Mammary epithelial cell (primary cell): ENCODE measurements around the gene PLD1.

Source experiments
- EZH2 ChIP-seq: IDR thresholded peaks from 2 replicates; pipeline ENCODE4 v1.6.1; 2012; ENCODE audit warnings: low read length, inconsistent platforms, borderline replicate concordance
- TF ChIP-seq, protein P1 (sequence below), 2 donors: IDR thresholded peaks in 1 of 2; conservative IDR thresholded peaks in 1 of 2; 2 replicates each; pipeline ENCODE4 v1.5.1; 2011 to 2012; ENCODE audit warnings: inconsistent platforms in 2 of 2, low read length in 2 of 2, mild to moderate bottlenecking in 2 of 2, control low read depth in 1 of 2, low read depth in 1 of 2; ENCODE audit not compliant: insufficient read depth in 1 of 2; ENCODE audit errors: extremely low read depth in 1 of 2

DNA sequence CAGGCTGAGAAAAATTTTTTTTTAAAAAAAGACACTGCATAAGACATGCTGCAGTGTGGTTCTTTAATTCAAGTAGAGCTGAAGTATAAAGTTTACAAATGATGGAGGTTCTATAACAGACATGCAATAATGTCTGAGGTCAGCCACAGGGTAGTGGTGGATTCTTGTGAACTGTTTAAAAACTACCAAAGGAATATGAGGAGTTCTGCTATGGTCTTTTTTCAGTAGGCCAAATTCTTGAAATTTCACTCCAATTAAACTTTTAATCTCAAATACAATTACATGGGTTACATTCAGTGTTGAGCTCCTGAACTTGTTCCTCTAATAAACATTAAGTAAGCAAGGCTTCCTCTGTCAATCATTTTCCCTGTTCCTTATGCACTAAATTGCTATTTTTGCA, 122.7 kb downstream of the PLD1 start:
- TF ChIP-seq EZH2, result no peak
- TF ChIP-seq, protein P1, sequence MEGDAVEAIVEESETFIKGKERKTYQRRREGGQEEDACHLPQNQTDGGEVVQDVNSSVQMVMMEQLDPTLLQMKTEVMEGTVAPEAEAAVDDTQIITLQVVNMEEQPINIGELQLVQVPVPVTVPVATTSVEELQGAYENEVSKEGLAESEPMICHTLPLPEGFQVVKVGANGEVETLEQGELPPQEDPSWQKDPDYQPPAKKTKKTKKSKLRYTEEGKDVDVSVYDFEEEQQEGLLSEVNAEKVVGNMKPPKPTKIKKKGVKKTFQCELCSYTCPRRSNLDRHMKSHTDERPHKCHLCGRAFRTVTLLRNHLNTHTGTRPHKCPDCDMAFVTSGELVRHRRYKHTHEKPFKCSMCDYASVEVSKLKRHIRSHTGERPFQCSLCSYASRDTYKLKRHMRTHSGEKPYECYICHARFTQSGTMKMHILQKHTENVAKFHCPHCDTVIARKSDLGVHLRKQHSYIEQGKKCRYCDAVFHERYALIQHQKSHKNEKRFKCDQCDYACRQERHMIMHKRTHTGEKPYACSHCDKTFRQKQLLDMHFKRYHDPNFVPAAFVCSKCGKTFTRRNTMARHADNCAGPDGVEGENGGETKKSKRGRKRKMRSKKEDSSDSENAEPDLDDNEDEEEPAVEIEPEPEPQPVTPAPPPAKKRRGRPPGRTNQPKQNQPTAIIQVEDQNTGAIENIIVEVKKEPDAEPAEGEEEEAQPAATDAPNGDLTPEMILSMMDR (conservative IDR thresholded peaks at IDR 0.05 in 1 of 2, IDR thresholded peaks at IDR 0.05 in 1 of 2; ENCODE audit: extremely low read depth in 1 of 2, insufficient read depth in 1 of 2, low read depth in 1 of 2, low read length in 2 of 2), result no peak
